ENCODE measurements around the gene PPP1CB.
A peak's percentile ranks its signal among the peaks of the same experiment; 100 is the strongest.

The PPP1CB gene

DNA sequence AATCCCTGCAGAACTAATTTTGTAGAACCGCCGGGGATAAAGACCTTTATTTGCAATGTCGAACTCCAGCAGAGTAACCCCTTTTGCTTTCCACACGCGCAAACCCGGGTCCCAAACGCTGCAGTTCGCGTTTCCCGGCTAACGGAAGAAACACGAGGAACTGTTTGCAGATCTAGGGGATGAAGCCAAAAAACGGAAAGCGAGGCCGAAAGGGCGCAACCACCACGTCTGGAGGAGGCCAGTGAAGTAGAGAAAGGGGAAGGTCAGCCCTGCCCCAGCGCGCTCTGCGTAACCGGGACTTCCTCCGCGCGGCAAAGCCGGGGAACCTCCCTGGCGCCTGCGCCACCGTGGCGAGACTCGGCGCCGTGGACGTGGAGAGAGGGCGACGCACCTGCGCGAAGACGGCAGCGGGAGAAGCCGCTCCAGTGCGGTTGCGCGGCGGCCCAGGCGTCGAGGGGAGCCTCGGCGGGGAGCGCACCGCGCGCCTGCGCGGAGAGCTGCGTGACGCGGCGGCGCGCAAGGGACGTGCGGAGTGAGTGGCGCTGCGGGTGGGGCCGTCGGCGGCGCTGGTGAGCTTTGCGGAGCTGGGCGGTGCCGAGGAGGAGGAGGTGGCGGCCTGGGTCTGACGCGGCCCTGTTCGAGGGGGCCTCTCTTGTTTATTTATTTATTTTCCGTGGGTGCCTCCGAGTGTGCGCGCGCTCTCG lies at the start of gene PPP1CB:
PPP1CB (plus strand) TSS at position 579 of the 704 bp plus-strand sequence. CDS start 295 bp downstream, outside the sequence.
- ATAC-seq: peak; percentile 93
- H3K4me1 Mint-ChIP-seq: peaks cover 50% of the 10 kb centered on the region

DNA sequence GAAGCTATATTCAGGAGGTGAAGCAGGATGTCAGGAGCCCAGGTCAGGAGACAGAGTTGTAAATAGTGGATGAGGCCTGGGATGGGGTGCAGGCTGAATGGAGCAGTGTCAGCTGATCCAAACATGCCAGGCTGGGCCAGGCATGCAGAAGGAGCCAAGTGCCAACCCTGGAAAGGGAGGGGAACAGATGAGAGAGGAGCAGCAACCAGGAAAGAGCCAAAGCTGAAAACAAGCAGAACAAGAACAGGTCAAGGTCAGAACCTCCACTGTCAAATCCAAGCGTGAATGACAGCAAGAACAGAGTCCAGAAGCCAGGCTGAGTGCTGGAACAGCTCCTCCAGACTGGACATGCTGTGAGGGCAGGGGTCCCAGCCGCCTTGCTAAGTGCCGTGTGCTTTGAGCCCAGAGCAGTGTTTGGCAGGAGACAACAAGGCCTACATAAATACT lies 49.2 kb upstream of the PPP1CB start:
- H3K36me3 Mint-ChIP-seq: no peaks in the 10 kb centered on the region
- peaks cover 2% of the 10 kb centered on the region for H3K9me3 Mint-ChIP-seq
- ATAC-seq: no peak
- DNase-seq (ENCODE audit: low spot score in 2 of 2): no peak
- H3K4me1 Mint-ChIP-seq: no peaks in the 10 kb centered on the region
- peak overlapping the region; percentile 56 for H3K27ac Mint-ChIP-seq
- no peak overlapping the region for H3K4me3 Mint-ChIP-seq

More for the DNA sequence above, at the start of gene PPP1CB:
- Mint-ChIP-seq H3K27ac (peak within 1 kb of the TSS; percentile 97), H3K9me3 (no peaks in the 10 kb centered on the region), H3K4me3 (peak within 1 kb of the TSS; percentile 84), H3K36me3 (peaks cover 59% of the 10 kb centered on the region)
- peak; percentile 95 to 97 for DNase-seq (ENCODE audit: low spot score in 2 of 2)

DNA sequence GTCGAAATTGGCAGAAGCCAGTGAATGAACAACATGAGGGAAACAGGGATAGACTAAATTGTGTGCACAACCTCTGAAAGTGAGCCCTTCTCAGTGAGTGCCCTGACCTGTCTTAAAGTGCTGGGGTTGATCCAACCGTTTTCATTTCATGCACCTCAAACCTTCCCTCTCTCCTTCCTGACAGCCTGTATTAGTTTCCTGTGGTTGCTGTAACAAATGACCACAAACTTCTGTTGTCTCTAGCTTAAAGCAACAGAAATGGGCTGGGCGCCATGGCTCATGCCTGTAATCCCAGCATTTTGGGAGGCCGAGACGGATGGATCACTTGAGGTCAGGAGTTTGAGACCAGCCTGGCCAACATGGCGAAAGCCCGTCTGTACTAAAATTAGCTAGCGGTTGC lies 48.8 kb upstream of the PPP1CB start:
- no peaks in the 10 kb centered on the region for H3K36me3 Mint-ChIP-seq
- H3K4me1 Mint-ChIP-seq: no peaks in the 10 kb centered on the region
- no peak overlapping the region for H3K27ac Mint-ChIP-seq
- peaks cover 2% of the 10 kb centered on the region for H3K9me3 Mint-ChIP-seq
- no peak overlapping the region for H3K4me3 Mint-ChIP-seq
- ATAC-seq (no peak), DNase-seq (ENCODE audit: low spot score in 2 of 2) (no peak)

DNA sequence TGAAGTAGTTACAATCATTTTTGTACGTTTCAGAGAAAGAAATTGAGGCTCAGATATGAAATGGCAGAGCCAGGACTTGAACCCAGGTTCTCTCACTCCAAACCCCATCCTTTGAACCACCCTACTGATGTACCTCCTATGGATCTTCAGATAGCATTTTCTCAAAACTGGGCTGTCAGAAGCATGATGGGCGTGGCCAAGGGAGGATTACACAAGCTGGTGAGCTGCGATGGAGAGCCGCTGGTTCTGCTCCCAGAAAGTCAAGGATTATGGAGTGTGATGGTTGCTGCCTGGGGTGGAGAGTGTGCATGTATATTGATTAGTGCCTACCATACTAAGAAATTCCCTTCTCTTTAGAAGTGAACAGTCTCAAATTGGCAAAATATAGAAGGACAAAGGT lies 47.0 kb upstream of the PPP1CB start:
- ATAC-seq (no peak), DNase-seq (ENCODE audit: low spot score in 2 of 2) (no peak)
- H3K27ac Mint-ChIP-seq: no peak overlapping the region
- peaks cover 2% of the 10 kb centered on the region for H3K9me3 Mint-ChIP-seq
- H3K4me3 Mint-ChIP-seq: no peak overlapping the region
- no peaks in the 10 kb centered on the region for H3K4me1 Mint-ChIP-seq
- H3K36me3 Mint-ChIP-seq: no peaks in the 10 kb centered on the region

DNA sequence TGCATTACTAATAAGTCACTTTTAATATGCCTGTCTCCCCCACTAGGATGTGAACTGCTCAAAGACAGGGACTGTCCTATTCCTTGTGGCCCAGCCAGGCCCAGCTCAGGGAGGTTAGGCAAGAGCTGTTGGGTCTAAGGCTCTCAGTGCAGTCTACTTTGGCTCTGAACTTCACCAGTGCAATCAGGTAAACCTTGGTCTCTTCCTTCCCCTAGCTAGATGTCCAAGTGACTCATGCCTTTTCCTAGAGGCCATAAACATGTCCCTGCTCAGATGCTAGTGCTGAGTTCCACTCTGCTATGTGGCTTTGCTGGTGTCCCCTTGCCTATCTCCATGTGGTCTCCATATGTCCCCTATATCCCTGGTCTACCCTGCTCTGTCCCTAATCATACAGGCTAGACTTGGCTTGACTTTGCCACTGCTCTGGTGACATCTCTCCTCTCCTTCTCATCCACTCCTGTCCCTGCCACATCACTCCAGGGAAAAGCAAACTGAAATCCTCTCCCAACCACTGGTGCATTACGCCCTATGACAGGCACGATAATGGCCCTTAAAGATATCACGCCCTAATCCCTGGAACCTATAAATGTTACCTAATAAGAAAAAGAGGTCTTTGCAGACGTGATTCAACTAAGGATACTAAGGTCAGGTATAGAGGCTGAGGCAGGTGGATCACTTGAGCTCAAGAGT lies 45.7 kb upstream of the PPP1CB start:
- H3K27ac Mint-ChIP-seq: no peak overlapping the region
- peaks cover 2% of the 10 kb centered on the region for H3K9me3 Mint-ChIP-seq
- ATAC-seq (no peak), DNase-seq (ENCODE audit: low spot score in 2 of 2) (no peak)
- no peaks in the 10 kb centered on the region for H3K4me1 Mint-ChIP-seq
- no peaks in the 10 kb centered on the region for H3K36me3 Mint-ChIP-seq
- H3K4me3 Mint-ChIP-seq: no peak overlapping the region

DNA sequence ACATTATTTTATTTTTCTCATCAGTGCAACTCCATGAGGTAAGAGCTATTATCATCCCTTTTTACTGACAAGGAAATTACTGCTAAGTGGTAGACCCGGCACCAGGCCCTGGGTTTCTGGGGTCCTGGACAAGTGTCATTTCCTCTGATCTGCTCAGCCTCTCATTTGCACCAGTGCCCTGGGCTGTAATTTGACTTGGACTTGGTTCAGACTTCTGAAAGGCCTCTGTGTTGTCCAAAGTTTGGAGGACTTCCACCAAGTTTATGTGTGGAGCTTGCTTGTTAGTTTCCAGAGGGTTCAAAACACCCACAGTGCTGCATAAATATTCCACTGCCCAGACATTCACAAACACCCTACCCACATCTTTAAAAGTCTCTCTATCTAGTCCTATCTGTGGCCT lies 44.0 kb upstream of the PPP1CB start:
- H3K4me3 Mint-ChIP-seq: no peak overlapping the region
- ATAC-seq: no peak
- peaks cover 2% of the 10 kb centered on the region for H3K9me3 Mint-ChIP-seq
- DNase-seq (ENCODE audit: low spot score in 2 of 2): no peak
- peaks cover 4% of the 10 kb centered on the region for H3K4me1 Mint-ChIP-seq
- H3K27ac Mint-ChIP-seq: no peak overlapping the region
- H3K36me3 Mint-ChIP-seq: no peaks in the 10 kb centered on the region

DNA sequence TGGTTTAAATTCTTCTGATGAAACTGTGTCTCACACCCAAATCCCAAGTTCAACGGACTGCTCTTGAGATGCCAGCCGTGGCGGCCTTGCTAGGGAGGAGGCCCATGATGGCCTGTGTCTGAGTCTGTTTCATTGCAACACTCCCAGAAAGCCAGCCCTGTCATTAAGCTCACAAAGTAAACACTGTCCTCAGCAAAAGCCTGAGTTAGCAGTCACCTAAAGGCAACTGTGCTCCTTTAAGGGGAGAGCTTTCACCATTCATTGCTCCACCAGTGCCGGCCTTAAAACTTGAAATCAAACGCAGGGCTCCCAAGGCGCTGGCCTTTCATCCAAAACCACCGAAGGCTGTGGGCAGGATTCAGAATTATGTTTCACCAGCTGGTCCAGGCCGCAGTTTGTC lies 42.5 kb upstream of the PPP1CB start:
- Mint-ChIP-seq H3K9me3 (peaks cover 2% of the 10 kb centered on the region), H3K36me3 (no peaks in the 10 kb centered on the region), H3K4me3 (no peak overlapping the region), H3K4me1 (peaks cover 4% of the 10 kb centered on the region), H3K27ac (no peak overlapping the region)
- DNase-seq (ENCODE audit: low spot score in 2 of 2) (no peak), ATAC-seq (no peak)

DNA sequence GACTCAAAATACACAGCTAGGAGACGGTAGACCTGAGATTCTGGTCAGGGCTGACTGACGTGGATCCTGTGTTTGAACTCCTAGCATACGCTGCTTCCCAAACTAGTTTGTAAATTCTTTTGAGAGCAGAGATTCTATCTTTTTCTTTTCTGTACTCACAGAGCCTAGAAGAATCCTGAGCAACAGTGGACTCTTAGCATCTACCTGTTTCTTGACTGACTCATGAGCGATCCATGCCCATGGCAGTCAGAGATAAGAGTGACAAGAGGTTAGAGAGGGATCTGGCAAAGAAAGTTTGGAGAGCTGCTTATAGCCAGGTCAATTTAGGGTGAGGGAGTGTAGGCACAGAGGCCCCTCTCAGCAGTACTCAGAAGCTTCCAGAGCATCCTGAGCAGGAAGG lies 41.1 kb upstream of the PPP1CB start:
- Mint-ChIP-seq H3K4me1 (peaks cover 4% of the 10 kb centered on the region), H3K4me3 (no peak overlapping the region), H3K36me3 (no peaks in the 10 kb centered on the region), H3K9me3 (peaks cover 2% of the 10 kb centered on the region), H3K27ac (no peak overlapping the region)
- ATAC-seq: no peak
- no peak for DNase-seq (ENCODE audit: low spot score in 2 of 2)

DNA sequence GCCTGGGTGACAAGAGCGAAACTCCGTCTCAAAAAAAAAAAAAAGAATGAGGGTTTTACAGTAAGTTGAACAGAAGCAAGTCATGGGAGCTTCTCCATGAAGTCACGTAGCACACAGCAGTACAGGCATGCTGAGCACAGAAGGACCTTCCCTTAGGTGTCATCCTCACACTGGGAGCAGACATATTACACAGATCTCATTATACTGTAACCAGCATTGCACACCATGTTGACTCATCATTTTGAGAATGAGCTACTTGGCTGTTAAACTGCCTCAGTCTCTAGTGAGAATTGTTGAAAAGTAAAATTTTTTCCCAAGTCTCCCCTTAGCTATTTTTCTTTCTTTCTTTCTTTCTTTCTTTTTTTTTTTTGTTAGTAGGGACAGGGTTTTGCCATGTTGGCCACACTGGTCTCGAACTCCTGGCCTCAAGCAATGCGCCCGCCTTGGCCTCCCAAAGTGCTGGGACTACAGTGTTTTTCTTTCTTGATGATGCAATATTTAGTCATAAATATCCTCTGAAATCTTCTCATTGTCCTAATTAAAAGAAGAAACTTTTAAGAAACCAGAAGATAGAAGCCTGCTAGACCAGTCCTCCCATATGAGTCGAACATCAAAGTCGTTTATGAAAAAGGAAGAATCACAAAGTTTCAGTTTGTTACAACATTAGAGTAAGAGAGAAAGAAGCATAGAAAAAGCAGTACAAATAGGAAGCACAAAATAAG lies 37.9 kb upstream of the PPP1CB start:
- H3K27ac Mint-ChIP-seq: no peak overlapping the region

DNA sequence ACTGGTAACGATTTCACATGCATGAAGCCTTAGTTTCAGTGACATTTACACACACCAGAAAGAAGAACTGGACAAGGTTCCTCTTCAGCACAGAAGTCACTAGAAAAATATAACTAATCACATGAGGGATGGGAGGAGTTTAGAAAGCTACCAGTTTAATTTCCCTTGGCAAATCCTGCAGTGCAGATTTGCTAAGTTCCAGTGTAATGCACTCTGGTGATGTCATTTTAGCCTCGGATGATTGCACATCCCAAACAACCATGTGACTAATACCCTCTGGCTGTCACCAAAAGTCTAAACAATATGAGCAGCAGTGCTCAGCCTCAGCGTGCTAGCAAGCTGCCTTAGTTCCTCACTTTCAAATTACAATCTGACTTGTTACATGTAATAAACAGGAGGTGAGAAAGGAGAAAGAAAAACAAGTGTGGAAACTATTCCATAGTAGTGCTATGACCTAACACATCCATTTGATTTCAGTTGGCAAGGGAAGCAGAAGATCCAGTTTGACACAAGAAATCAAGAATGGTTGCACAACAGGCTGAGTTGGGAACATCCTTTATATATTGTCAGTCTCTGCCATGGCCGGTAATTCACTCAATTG lies 35.3 kb upstream of the PPP1CB start:
- ATAC-seq: peak; percentile 64
- H3K4me3 Mint-ChIP-seq: no peak overlapping the region
- DNase-seq (ENCODE audit: low spot score in 2 of 2): no peak
- peaks cover 4% of the 10 kb centered on the region for H3K4me1 Mint-ChIP-seq
- no peaks in the 10 kb centered on the region for H3K9me3 Mint-ChIP-seq
- H3K36me3 Mint-ChIP-seq: no peaks in the 10 kb centered on the region
- H3K27ac Mint-ChIP-seq: no peak overlapping the region

More for the DNA sequence above, 37.9 kb upstream of the PPP1CB start:
- Mint-ChIP-seq H3K4me3 (no peak overlapping the region), H3K4me1 (peaks cover 4% of the 10 kb centered on the region), H3K9me3 (no peaks in the 10 kb centered on the region), H3K36me3 (no peaks in the 10 kb centered on the region)
- DNase-seq (ENCODE audit: low spot score in 2 of 2) (no peak), ATAC-seq (peak; percentile 82)

DNA sequence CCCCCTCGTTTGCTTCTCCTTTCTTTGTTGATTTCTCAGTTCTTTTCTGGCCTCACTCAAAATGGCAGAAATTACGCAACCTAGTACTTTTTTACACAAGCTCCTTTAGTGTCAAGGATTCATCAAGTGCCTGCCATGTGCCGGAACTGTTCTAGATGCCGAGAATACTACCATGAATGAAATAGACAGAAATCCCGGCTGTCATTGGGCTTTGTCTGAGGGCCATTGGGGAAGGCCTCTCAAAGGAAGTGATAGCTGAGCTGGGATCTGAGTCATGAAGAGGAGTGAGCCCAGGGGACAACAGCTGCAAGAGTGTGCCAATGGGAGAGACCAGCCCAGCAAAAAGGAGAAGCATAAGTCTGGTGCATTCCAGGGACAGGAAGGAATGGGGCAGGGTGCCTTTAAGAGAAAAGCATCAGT lies 34.3 kb upstream of the PPP1CB start:
- ATAC-seq (no peak), DNase-seq (ENCODE audit: low spot score in 2 of 2) (no peak)
- Mint-ChIP-seq H3K36me3 (no peaks in the 10 kb centered on the region), H3K4me3 (no peak overlapping the region), H3K9me3 (no peaks in the 10 kb centered on the region), H3K4me1 (no peaks in the 10 kb centered on the region), H3K27ac (peak overlapping the region; percentile 5)

DNA sequence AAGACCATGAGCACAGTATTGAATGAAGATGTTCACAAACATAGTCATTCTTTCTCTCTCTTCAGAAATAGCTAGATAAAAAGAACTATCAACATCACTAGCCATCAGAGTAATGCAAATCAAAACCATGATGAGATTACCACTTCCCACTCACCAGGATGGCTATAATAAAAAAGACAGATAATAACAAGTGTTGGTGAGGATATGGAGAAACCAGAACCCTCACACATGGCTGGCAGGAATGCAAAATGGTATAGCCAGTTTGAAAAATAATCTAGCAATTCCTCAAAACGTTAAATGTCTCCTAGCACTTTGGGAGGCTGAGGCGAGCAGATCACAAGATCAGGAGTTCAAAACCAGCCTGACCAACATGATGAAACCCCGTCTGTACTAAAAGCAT lies 31.3 kb upstream of the PPP1CB start:
- Mint-ChIP-seq H3K36me3 (no peaks in the 10 kb centered on the region), H3K9me3 (no peaks in the 10 kb centered on the region), H3K4me1 (no peaks in the 10 kb centered on the region), H3K4me3 (no peak overlapping the region), H3K27ac (no peak overlapping the region)
- no peak for ATAC-seq
- no peak for DNase-seq (ENCODE audit: low spot score in 2 of 2)

DNA sequence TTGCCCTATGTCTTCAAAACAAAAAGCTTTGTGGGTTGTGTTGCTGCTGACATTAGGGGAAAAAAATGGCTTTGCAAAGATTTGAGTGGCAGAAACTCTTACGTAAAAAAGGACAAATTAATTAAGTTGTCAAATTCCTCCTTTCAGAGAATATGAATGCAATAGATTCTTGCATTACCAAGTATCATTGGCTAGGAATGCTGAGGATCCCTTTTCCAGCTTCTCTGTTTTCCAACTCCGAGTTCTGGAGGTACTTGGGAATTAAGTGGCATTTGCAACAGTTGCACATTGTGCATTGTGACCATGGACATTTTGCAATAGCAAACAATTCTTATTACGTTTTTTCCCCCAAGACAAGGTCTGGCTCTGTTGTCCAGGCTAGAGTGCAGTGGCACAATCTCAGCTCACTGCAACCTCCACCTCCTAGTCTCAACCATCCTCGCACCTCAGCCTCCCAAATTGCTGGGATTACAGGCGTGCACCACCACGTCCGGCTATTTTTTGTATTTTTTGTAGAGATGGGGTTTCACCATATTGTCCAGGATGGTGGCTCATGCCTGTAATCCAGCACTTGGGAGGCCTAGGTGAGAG lies 29.9 kb upstream of the PPP1CB start:
- Mint-ChIP-seq H3K9me3 (no peaks in the 10 kb centered on the region), H3K4me1 (no peaks in the 10 kb centered on the region), H3K36me3 (no peaks in the 10 kb centered on the region), H3K4me3 (no peak overlapping the region), H3K27ac (no peak overlapping the region)
- ATAC-seq: no peak
- DNase-seq (ENCODE audit: low spot score in 2 of 2): no peak

DNA sequence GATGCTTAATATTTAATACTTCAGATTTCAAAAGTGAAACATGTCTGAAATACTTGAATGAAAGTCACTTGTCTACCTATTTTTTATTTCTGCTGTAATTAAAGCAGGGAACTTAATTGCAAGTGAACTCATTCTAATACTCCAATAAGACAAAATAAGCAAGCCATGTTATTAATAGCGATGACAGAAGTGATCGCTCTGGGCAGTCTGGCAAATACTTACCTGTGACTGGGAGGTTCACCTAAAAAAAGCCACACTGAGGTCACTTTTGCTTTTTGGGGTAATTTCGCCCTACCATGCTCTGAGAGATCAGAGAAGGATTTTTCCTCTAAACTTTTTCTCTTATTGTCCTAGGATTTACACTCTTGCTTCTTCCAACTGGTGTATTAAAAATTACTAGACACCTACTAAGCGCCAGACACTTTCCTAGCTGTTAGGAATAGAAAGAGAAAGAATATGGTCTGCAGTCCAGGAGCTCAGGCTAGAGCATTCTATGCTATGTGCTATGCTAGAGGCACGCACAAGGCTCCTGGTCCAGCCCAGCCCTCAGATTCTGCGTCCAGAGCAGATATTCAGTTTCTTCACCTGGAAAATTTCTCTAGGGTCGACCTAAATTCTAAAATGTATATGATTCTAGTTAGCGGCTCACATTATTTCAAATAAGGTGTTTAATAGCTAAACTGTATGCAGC lies 26.5 kb upstream of the PPP1CB start:
- no peaks in the 10 kb centered on the region for H3K36me3 Mint-ChIP-seq

More for the DNA sequence above, 26.5 kb upstream of the PPP1CB start:
- ATAC-seq: no peak
- DNase-seq (ENCODE audit: low spot score in 2 of 2): no peak
- no peaks in the 10 kb centered on the region for H3K9me3 Mint-ChIP-seq
- no peak overlapping the region for H3K27ac Mint-ChIP-seq
- no peaks in the 10 kb centered on the region for H3K4me1 Mint-ChIP-seq
- no peak overlapping the region for H3K4me3 Mint-ChIP-seq

Measured in stimulated activated effector memory CD8-positive, alpha-beta T cell treated with anti-CD3 and anti-CD28 coated beads, Interleukin-12 subunit alpha, Interleukin-12 subunit beta, amount 100 ng/mL, for 72 hours (primary cell).